HL-60 (cell line): ENCODE results near the gene YPEL4.
A peak's percentile ranks its signal among the peaks of the same experiment; 100 is the strongest.

Experiments
- DNase-seq, 2 experiments: peaks; one replicate each; pipeline ENCODE4 v3.0.0-alpha.2; 2010 to 2020; ENCODE audit warnings: low read depth in 1 of 2, low spot score in 1 of 2
- H3K27ac ChIP-seq: fragments of 250-450 bp; sonication (Bioruptor Pico); replicated peaks from 2 replicates; pipeline ENCODE4 v1.5.1; 2020; ENCODE audit warnings: mild to moderate bottlenecking, moderate library complexity
- H3K27me3 ChIP-seq: fragments of 250-450 bp; sonication (Bioruptor Pico); 2 replicates; pipeline ENCODE4 v1.5.1; 2021; ENCODE audit warnings: mild to moderate bottlenecking, moderate library complexity; ENCODE audit not compliant: insufficient read depth, poor library complexity, severe bottlenecking
- H3K4me3 ChIP-seq: replicated peaks from 2 replicates; pipeline ENCODE4 v1.5.1; 2011; ENCODE audit warnings: mild to moderate bottlenecking, control low read depth, low read length; ENCODE audit not compliant: insufficient read depth
- CTCF ChIP-seq: IDR thresholded peaks from one replicate; pipeline ENCODE4 v1.5.1; 2011; ENCODE audit warnings: low read length, control low read depth, inconsistent platforms; ENCODE audit not compliant: insufficient read depth
- GABPA ChIP-seq: IDR thresholded peaks from 2 replicates; pipeline ENCODE4 v1.6.1; 2012; ENCODE audit warnings: low read depth
- POLR2AphosphoS5 ChIP-seq: IDR thresholded peaks from 2 replicates; pipeline ENCODE4 v1.6.1; 2012; ENCODE audit warnings: low read depth
- REST ChIP-seq: IDR thresholded peaks from 2 replicates; pipeline ENCODE4 v1.6.1; 2012; ENCODE audit warnings: low read depth; ENCODE audit not compliant: insufficient replicate concordance
- SPI1 ChIP-seq: IDR thresholded peaks from 2 replicates; pipeline ENCODE4 v1.6.1; 2012; ENCODE audit warnings: low read depth, mild to moderate bottlenecking, borderline replicate concordance

Gene YPEL4

GRCh38 chr11:57601297-57601696, 48.4 kb downstream of the YPEL4 start:
- no peak for DNase-seq
- no peak overlapping the region for H3K4me3 ChIP-seq
- H3K27ac ChIP-seq, result no peak overlapping the region
- H3K27me3 ChIP-seq, result no peaks in the 10 kb centered on the region
- TF ChIP-seq CTCF (no peak), POLR2AphosphoS5 (no peak), SPI1 (no peak), REST (no peak), GABPA (no peak)

- H3K27ac ChIP-seq, result no peak overlapping the region
- no peak for DNase-seq
- no peak for TF ChIP-seq POLR2AphosphoS5
- TF ChIP-seq GABPA, result no peak
- TF ChIP-seq SPI1, result no peak
Measured at GRCh38 chr11:57599381-57599780, 50.3 kb downstream of the YPEL4 start.

GRCh38 chr11:57598831-57599155, 50.9 kb downstream of the YPEL4 start:
- H3K27ac ChIP-seq, result no peak overlapping the region
- TF ChIP-seq SPI1 (no peak), CTCF (no peak), GABPA (no peak), POLR2AphosphoS5 (no peak), REST (no peak)
- no peak for DNase-seq
- H3K27me3 ChIP-seq, result no peaks in the 10 kb centered on the region
- H3K4me3 ChIP-seq, result no peak overlapping the region

More at GRCh38 chr11:57599381-57599780, 50.3 kb downstream of the YPEL4 start:
- Histone ChIP-seq H3K27me3 (no peaks in the 10 kb centered on the region), H3K4me3 (no peak overlapping the region)

GRCh38 chr11:57597916-57598830, 51.5 kb downstream of the YPEL4 start:
- TF ChIP-seq CTCF, result no peak
- Histone ChIP-seq H3K4me3 (0 out of 2 replicates have a peak overlapping the region, but pooled peaks have one; percentile 9), H3K27ac (no peak overlapping the region), H3K27me3 (no peaks in the 10 kb centered on the region)
- peak in 1 of 2 experiments; percentile 18 for DNase-seq
